ENCODE measurements around the gene TOLLIP. TPM values are rescaled to one million over a fixed set of nuclear protein-coding genes. Genes with fewer than 3 reads are reported as not detected.

TOLLIP gene
- total and polyA plus RNA-seq, 9 of the 15 experiments (the other 6 are each of a cell fraction or from before 2014, with no cell fraction given): 0.23 to 22.8 (median 7.1) TPM

DNA sequence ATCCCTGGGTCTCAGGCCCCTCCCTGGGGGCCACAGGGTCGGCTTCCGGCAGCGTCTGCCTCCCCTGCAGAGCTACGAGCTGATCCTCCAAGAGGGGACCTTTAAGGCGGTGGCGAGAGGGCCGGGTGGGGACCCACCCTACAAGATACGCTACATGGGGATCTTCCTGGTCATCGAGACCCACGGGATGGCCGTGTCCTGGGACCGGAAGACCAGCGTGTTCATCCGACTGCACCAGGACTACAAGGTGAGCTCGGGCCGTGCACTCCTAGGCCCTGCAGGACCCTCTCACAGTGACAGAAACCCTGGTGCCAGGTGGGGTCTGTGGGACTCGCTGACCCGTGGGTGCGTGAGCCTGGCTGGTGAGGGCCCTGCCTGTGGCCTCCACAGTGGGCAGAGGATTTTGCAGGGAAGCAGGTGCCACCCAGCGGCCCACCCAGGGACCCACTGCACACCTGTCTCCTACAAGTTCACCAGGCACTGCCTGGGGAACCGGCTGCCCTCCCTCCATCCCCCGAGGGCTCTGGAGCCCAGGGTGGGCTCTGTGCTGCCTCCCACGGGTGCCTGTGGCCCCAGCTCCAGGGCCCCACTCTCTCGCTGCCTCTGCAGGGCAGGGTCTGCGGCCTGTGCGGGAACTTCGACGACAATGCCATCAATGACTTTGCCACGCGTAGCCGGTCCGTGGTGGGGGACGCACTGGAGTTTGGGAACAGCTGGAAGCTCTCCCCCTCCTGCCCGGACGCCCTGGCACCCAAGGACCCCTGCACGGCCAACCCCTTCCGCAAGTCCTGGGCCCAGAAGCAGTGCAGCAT, 72.9 kb downstream of the TOLLIP start (continued):
- TF ChIP-seq ZNF140 (CRISPR knock-in tag; IDR thresholded peaks at IDR 0.05) (no peak), MYBL2 (IDR thresholded peaks at IDR 0.05; ENCODE audit: low read depth) (no peak), MYBL2 (CRISPR knock-in tag; IDR thresholded peaks at IDR 0.05; ENCODE audit: borderline replicate concordance) (no peak), SPI1 (IDR thresholded peaks at IDR 0.05; ENCODE audit: borderline replicate concordance, low read depth, low read length) (no peak), ZNF274 (IDR thresholded peaks at IDR 0.05; ENCODE audit: borderline replicate concordance, low read depth, low read length) (no peak)

DNA sequence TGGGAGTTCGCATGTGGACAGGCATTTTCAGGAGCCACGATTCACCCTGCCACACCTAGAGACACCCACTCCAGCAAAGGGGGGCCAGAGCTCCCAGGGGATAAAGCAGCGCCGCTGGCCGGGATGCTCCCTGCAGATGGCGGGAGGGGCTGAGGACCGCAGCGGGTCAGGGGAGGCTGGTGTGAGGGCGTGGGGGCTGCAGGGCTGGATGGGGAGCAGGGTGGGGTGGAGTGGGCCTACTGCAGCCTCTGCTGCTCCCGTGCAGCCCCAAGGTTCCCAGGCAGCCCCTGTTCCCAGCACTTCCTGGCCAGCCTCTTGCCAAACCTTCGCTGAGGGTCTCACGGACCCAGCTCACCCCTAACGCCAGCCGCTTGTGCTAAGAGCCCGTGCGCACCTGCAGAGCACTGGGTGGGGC, 73.5 kb downstream of the TOLLIP start:
- H3K36me3 ChIP-seq (ENCODE audit: control insufficient read depth, insufficient read depth, low read length): no peaks in the 10 kb centered on the region
- FAIRE-seq (no peak), ATAC-seq (no peak), DNase-seq (ENCODE audit: extremely low read depth in 1 of 4, low spot score in 3 of 4) (no peak)
- no peaks in the 10 kb centered on the region for H3K9me3 ChIP-seq (replicated peaks; ENCODE audit: control insufficient read depth, insufficient read depth, low read depth, low read length)
- no TSS peak for BruUV-seq (replicated peaks)
- in situ Hi-C loops (cut with MboI) (no loop called here), intact Hi-C loops (cut with micrococcal nuclease) (no loop called here)
- no peaks in the 10 kb centered on the region for H3K79me2 ChIP-seq (ENCODE audit: control insufficient read depth, insufficient read depth, low read length)
- H2AFZ ChIP-seq (ENCODE audit: low read depth, low read length): no peak overlapping the region
- no peak overlapping the region for H3K4me3 ChIP-seq
- H3K4me2 ChIP-seq (ENCODE audit: insufficient read depth, low read length): no peak overlapping the region
- no peak overlapping the region for H3K27ac ChIP-seq (ENCODE audit: extremely low read depth, low read depth, low read length)
- H3K27me3 ChIP-seq (ENCODE audit: control insufficient read depth in 2 of 2, insufficient read depth in 2 of 2, low read length in 2 of 2): peaks cover 0 to 57% of the 10 kb centered on the region in 2 experiments; a peak in 2 of 5 replicates
- CTCF ChIA-PET (ENCODE audit: low intra/inter-chr PET ratio): no interaction called here
- H3K9me1 ChIP-seq (ENCODE audit: control insufficient read depth, insufficient read depth, low read length): no peaks in the 10 kb centered on the region
- WGBS (ENCODE audit: insufficient coverage, low coverage, missing lambda C conversion rate): 2% methylated on average over 16 of the region's 16 CpGs
- no peak overlapping the region for H3K9ac ChIP-seq (ENCODE audit: insufficient read depth in 1 of 2, low read depth in 2 of 2, low read length in 2 of 2)
- H3K4me1 ChIP-seq (replicated peaks in 1 of 2; ENCODE audit: control insufficient read depth in 2 of 2, insufficient read depth in 2 of 2, low read length in 2 of 2): peaks cover 0 to 37% of the 10 kb centered on the region in 2 experiments; a peak in 2 of 5 replicates
- peaks cover 16% of the 10 kb centered on the region; the same call in 1 of the 2 replicates for H4K20me1 ChIP-seq (replicated peaks; ENCODE audit: control insufficient read depth, insufficient read depth, low read length)
- POLR2A ChIA-PET: no interaction called here
- no peak for TF ChIP-seq POLR2AphosphoS5 (IDR thresholded peaks at IDR 0.05; ENCODE audit: control insufficient read depth, insufficient read depth, low read depth, low read length)
- TF ChIP-seq CC2D1A (IDR thresholded peaks at IDR 0.05): no peak
- no peak for TF ChIP-seq KLF6 (CRISPR knock-in tag; IDR thresholded peaks at IDR 0.05; ENCODE audit: borderline replicate concordance)
- TF ChIP-seq ZNF707 (CRISPR knock-in tag; conservative IDR thresholded peaks at IDR 0.05): no peak
- TF ChIP-seq ZNF232 (CRISPR knock-in tag; IDR thresholded peaks at IDR 0.05): no peak
- no peak for TF ChIP-seq ZNF197 (CRISPR knock-in tag; IDR thresholded peaks at IDR 0.05; ENCODE audit: low read depth)
- no peak for TF ChIP-seq ARNT (IDR thresholded peaks at IDR 0.05)
- TF ChIP-seq, protein P1, sequence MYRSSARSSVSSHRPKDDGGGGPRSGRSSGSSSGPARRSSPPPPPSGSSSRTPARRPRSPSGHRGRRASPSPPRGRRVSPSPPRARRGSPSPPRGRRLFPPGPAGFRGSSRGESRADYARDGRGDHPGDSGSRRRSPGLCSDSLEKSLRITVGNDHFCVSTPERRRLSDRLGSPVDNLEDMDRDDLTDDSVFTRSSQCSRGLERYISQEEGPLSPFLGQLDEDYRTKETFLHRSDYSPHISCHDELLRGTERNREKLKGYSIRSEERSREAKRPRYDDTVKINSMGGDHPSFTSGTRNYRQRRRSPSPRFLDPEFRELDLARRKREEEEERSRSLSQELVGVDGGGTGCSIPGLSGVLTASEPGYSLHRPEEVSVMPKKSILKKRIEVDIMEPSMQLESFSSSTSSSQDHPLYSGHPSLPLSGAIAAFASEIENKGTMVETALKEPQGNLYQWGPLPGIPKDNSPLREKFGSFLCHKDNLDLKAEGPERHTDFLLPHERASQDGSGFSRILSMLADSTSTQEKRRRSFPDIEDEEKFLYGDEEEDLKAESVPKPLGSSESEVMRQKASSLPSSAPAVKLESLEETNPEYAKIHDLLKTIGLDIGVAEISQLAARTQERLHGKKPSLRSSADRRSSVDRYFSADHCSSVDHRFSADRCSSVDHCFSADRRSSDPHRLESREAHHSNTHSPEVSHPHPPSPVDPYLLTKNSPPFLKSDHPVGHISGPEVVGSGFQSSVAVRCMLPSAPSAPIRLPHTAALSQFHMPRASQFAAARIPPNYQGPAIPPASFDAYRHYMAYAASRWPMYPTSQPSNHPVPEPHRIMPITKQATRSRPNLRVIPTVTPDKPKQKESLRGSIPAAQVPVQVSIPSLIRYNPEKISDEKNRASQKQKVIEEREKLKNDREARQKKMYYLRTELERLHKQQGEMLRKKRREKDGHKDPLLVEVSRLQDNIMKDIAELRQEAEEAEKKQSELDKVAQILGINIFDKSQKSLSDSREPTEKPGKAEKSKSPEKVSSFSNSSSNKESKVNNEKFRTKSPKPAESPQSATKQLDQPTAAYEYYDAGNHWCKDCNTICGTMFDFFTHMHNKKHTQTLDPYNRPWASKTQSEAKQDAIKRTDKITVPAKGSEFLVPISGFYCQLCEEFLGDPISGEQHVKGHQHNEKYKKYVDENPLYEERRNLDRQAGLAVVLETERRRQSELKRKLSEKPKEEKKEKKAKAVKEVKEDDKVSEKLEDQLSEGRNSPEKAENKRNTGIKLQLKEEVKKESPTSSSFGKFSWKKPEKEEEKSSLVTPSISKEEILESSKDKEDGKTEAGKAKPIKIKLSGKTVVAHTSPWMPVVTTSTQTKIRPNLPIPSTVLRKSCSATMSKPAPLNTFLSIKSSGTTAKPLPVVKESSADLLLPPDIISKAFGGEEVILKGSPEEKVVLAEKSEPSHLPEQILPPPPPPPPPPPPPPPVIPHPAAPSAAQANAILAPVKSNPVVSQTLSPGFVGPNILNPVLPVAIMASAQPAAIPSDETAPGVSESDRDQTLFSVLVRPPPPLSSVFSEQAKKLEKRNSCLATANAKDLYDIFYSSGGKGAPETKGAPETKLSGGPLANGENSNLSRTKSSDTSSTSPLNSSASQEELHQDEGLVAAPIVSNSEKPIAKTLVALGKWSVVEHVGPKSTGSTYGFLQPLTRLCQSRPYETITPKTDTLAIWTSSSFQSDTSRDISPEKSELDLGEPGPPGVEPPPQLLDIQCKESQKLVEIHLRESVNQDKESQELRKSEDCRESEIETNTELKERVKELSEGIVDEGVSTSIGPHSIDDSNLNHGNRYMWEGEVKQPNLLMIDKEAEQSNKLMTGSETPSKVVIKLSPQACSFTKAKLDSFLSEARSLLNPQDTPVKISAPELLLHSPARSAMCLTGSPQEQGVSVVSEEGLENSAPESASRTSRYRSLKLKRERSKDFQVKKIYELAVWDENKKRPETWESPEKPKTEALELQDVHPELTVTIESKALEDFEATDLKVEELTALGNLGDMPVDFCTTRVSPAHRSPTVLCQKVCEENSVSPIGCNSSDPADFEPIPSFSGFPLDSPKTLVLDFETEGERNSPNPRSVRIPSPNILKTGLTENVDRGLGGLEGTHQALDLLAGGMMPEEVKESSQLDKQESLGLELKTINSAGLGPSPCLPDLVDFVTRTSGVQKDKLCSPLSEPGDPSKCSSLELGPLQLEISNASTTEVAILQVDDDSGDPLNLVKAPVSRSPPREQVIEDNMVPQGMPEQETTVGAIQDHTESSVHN (IDR thresholded peaks at IDR 0.05; ENCODE audit: borderline replicate concordance in 1 of 2, low read depth in 1 of 2): no peak

Data from K562 (cell line).